ENCODE measurements around the gene ERAP2.
A peak's percentile ranks its signal among the peaks of the same experiment; 100 is the strongest.

Gene ERAP2

DNA sequence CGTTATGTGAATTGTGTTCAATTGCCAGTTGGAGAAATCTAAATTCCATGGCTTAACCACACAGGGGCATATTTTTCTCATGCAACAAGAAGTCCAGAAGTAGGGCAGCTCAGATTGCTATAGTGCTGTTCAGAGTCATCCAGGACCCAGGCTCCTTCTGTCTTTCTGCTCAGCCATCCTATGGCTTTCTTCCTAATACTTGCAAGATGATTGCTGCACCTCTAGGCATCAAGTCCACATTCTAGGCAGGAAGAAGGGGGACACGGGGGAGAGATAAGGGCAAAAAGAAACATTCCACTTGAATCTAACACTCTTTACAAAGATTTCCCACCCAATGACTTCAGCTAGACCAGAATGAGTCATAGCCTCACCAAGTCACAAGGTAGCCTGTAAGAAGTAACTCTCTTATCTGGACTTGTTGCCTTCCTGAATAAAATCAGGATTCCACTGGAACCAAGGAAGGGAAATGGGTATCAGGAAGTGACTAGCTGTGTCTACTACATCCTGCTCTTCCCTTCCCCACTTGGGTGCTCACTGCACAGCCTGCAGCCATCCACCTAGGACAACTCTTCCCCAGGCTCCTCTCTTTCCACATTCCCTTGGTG is 5.3 kb downstream of the ERAP2 start:
- Histone ChIP-seq H3K9me3 (ENCODE audit: insufficient read depth, low read length) (no peaks in the 10 kb centered on the region), H3K4me3 (ENCODE audit: insufficient read length, low read depth) (no peak overlapping the region), H3K4me1 (ENCODE audit: insufficient read depth, insufficient read length) (no peaks in the 10 kb centered on the region), H3K36me3 (ENCODE audit: insufficient read depth, insufficient read length, low read length) (no peaks in the 10 kb centered on the region), H3K9ac (ENCODE audit: insufficient read length, low read depth) (no peak overlapping the region), H3K27me3 (ENCODE audit: insufficient read depth, insufficient read length) (no peaks in the 10 kb centered on the region)
- no peak for DNase-seq (ENCODE audit: low read depth, low spot score)
- TF ChIP-seq YY1 (IDR thresholded peaks at IDR 0.05; ENCODE audit: insufficient read depth, insufficient read length) (no peak), SUZ12 (IDR thresholded peaks at IDR 0.05; ENCODE audit: extremely low read depth, insufficient read depth, insufficient read length) (no peak), ZNF274 (IDR thresholded peaks at IDR 0.05; ENCODE audit: low read depth, low read length) (no peak)

DNA sequence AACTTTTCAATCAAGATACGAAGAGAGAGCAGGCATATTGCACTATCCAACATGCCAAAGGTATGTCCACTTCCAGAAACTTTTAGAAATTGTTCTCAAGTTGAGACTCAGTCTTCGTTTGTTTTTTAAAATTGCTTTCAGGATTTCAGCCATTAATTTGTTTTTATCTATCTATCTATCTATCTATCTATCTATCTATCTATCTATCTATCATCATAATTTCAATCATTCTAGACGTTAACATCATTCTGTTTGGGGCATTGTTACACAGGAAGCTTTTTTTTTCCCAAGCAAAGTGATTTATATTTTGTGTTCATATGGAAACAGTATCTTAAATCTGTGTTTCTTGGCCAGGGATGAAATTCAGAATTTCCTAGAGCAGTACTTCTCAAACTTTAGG is 7.6 kb downstream of the ERAP2 start:
- TF ChIP-seq SUZ12 (IDR thresholded peaks at IDR 0.05; ENCODE audit: extremely low read depth, insufficient read depth, insufficient read length) (no peak), ZNF274 (IDR thresholded peaks at IDR 0.05; ENCODE audit: low read depth, low read length) (no peak)
- Histone ChIP-seq H3K36me3 (ENCODE audit: insufficient read depth, insufficient read length, low read length) (no peaks in the 10 kb centered on the region), H3K4me1 (ENCODE audit: insufficient read depth, insufficient read length) (no peaks in the 10 kb centered on the region), H3K4me3 (ENCODE audit: insufficient read length, low read depth) (no peak overlapping the region), H3K9me3 (ENCODE audit: insufficient read depth, low read length) (no peaks in the 10 kb centered on the region), H3K27me3 (ENCODE audit: insufficient read depth, insufficient read length) (no peaks in the 10 kb centered on the region), H3K9ac (ENCODE audit: insufficient read length, low read depth) (no peak overlapping the region)
- no peak for DNase-seq (ENCODE audit: low read depth, low spot score)

DNA sequence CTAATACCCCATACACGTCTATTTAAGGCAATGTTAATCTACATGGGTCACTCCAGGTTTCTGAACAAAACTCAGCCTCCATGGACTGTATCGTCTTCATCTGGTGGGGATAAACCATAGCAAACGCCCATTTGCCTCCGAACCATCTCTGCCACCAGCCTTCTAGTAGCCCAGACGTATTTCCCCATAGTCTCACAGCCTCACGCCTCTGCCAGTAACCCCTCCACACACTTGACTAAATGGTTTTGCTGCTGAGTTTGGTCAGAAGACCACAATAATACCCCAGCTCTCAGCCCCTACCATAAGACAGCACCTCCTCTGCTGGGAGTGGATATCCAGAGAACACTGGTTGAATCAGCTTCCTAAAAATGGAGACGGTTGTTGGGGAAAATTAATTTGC is 8.7 kb downstream of the ERAP2 start:
- no peaks in the 10 kb centered on the region for H3K27me3 ChIP-seq (ENCODE audit: insufficient read depth, insufficient read length)
- TF ChIP-seq YY1 (IDR thresholded peaks at IDR 0.05; ENCODE audit: insufficient read depth, insufficient read length) (no peak), ZNF274 (IDR thresholded peaks at IDR 0.05; ENCODE audit: low read depth, low read length) (no peak)
- H3K4me3 ChIP-seq (ENCODE audit: insufficient read length, low read depth): no peak overlapping the region
- H3K36me3 ChIP-seq (ENCODE audit: insufficient read depth, insufficient read length, low read length): no peaks in the 10 kb centered on the region
- no peaks in the 10 kb centered on the region for H3K9me3 ChIP-seq (ENCODE audit: insufficient read depth, low read length)
- H3K9ac ChIP-seq (ENCODE audit: insufficient read length, low read depth): no peak overlapping the region
- no peak for DNase-seq (ENCODE audit: low read depth, low spot score)
- H3K4me1 ChIP-seq (ENCODE audit: insufficient read depth, insufficient read length): no peaks in the 10 kb centered on the region

DNA sequence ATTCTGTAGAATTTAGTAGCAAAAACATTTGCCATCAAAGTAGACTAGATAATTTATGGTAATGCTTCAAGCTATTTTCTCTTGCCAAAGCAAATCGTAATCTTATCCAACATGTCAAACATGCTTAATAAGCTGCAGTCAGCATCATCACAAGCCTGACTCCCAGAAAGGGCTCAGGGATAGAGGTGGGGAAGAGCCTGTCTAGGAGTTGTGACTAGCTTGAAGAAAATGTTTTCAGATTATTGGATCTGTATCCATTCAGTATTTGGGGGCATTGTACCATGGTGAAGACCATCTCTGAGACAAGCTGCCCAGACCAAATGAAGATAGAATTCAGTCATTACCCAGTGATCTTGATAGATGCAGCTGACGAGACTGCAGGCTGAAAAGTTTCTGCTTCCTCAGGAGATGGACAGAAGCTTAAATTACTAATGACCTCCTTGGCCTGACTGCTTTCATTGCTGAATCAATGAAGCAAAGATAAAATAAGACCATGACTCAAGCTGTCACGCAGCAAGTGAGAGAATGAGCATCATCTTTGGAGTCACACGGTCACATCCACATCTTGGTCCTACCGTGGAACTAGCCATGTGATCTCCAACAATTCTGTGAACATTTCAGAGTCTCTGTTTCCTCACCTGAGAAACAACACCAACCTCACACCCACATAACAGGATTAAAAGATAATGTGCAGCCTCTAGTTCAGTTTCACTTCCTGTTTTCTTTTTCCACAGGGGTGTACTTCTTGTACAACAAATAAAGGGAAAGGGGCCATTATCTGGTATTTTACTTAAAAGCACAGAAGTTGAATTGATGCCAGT is 9.4 kb downstream of the ERAP2 start:
- H3K36me3 ChIP-seq (ENCODE audit: insufficient read depth, insufficient read length, low read length): no peaks in the 10 kb centered on the region
- no peaks in the 10 kb centered on the region for H3K9me3 ChIP-seq (ENCODE audit: insufficient read depth, low read length)
- H3K4me3 ChIP-seq (ENCODE audit: insufficient read length, low read depth): no peak overlapping the region
- H3K9ac ChIP-seq (ENCODE audit: insufficient read length, low read depth): no peak overlapping the region
- H3K27me3 ChIP-seq (ENCODE audit: insufficient read depth, insufficient read length): no peaks in the 10 kb centered on the region
- TF ChIP-seq SUZ12 (IDR thresholded peaks at IDR 0.05; ENCODE audit: extremely low read depth, insufficient read depth, insufficient read length): no peak
- no peak for TF ChIP-seq YY1 (IDR thresholded peaks at IDR 0.05; ENCODE audit: insufficient read depth, insufficient read length)
- TF ChIP-seq ZNF274 (IDR thresholded peaks at IDR 0.05; ENCODE audit: low read depth, low read length): no peak
- H3K4me1 ChIP-seq (ENCODE audit: insufficient read depth, insufficient read length): no peaks in the 10 kb centered on the region
- no peak for DNase-seq (ENCODE audit: low read depth, low spot score)

DNA sequence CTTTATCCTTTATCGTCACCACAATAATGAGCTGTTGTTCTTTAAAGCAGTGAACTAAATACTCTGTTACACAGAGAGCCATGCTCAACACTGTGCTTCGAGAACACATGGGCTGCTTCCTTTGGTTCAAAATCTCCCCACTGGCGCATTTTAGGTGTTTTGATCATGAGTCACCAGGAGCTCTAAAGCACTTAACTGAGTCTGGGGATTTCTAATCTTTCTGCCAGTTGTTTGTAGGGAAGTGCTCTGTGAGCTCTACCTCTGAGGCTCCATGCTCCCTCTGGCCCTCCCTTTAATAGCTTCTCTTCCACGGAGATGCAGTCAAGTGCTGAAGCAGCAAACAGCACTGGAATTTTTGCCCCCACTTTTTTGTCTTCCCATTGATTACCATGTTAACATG is 17.0 kb downstream of the ERAP2 start:
- TF ChIP-seq YY1 (IDR thresholded peaks at IDR 0.05; ENCODE audit: insufficient read depth, insufficient read length) (no peak), ZNF274 (IDR thresholded peaks at IDR 0.05; ENCODE audit: low read depth, low read length) (no peak), SUZ12 (IDR thresholded peaks at IDR 0.05; ENCODE audit: extremely low read depth, insufficient read depth, insufficient read length) (no peak)
- Histone ChIP-seq H3K9me3 (ENCODE audit: insufficient read depth, low read length) (no peaks in the 10 kb centered on the region), H3K9ac (ENCODE audit: insufficient read length, low read depth) (no peak overlapping the region), H3K36me3 (ENCODE audit: insufficient read depth, insufficient read length, low read length) (no peaks in the 10 kb centered on the region), H3K27me3 (ENCODE audit: insufficient read depth, insufficient read length) (no peaks in the 10 kb centered on the region), H3K4me1 (ENCODE audit: insufficient read depth, insufficient read length) (no peaks in the 10 kb centered on the region), H3K4me3 (ENCODE audit: insufficient read length, low read depth) (no peak overlapping the region)
- DNase-seq (ENCODE audit: low read depth, low spot score): peak; percentile 6

DNA sequence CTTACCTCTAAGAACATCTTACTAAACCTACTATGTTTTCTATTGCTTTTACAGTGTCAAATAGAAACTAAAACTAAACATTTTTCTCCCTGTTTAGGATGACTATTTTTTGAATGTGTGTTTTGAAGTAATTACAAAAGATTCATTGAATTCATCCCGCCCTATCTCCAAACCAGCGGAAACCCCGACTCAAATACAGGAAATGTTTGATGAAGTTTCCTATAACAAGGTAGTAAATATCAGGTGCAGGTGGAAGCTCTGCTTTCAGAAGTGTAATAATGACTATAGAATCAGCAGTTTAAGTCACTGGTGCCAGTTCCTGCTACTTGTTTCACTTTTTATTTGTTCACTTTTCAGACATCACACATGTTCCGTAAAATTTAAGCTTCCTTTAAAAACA is 20.0 kb downstream of the ERAP2 start:
- H3K36me3 ChIP-seq (ENCODE audit: insufficient read depth, insufficient read length, low read length): no peaks in the 10 kb centered on the region

DNA sequence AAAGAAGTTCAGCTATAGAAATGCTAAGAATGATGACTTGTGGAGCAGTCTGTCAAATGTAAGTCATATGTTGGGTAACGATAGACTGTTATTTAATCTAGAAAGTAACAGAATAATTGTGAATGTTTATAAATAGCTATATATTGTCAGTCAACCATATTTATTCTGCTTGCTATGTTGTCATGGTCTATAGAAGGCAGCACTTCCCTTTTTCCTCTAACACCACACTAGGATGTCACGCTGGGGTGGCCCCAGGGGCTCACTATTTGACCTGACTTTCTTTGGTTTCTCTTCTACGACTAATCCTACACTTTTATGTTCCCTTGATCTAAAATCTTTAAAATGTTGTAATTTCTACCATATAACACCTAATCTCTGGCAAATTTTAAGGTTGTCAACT is 20.5 kb downstream of the ERAP2 start:
- Histone ChIP-seq H3K9me3 (ENCODE audit: insufficient read depth, low read length) (no peaks in the 10 kb centered on the region), H3K9ac (ENCODE audit: insufficient read length, low read depth) (no peak overlapping the region), H3K36me3 (ENCODE audit: insufficient read depth, insufficient read length, low read length) (no peaks in the 10 kb centered on the region), H3K27me3 (ENCODE audit: insufficient read depth, insufficient read length) (no peaks in the 10 kb centered on the region), H3K4me3 (ENCODE audit: insufficient read length, low read depth) (no peak overlapping the region), H3K4me1 (ENCODE audit: insufficient read depth, insufficient read length) (no peaks in the 10 kb centered on the region)
- TF ChIP-seq YY1 (IDR thresholded peaks at IDR 0.05; ENCODE audit: insufficient read depth, insufficient read length): no peak
- TF ChIP-seq ZNF274 (IDR thresholded peaks at IDR 0.05; ENCODE audit: low read depth, low read length): no peak
- no peak for TF ChIP-seq SUZ12 (IDR thresholded peaks at IDR 0.05; ENCODE audit: extremely low read depth, insufficient read depth, insufficient read length)
- DNase-seq (ENCODE audit: low read depth, low spot score): no peak

More for the DNA sequence above, 20.0 kb downstream of the ERAP2 start:
- H3K9ac ChIP-seq (ENCODE audit: insufficient read length, low read depth): no peak overlapping the region
- no peaks in the 10 kb centered on the region for H3K27me3 ChIP-seq (ENCODE audit: insufficient read depth, insufficient read length)
- H3K9me3 ChIP-seq (ENCODE audit: insufficient read depth, low read length): no peaks in the 10 kb centered on the region
- TF ChIP-seq ZNF274 (IDR thresholded peaks at IDR 0.05; ENCODE audit: low read depth, low read length) (no peak), YY1 (IDR thresholded peaks at IDR 0.05; ENCODE audit: insufficient read depth, insufficient read length) (no peak), SUZ12 (IDR thresholded peaks at IDR 0.05; ENCODE audit: extremely low read depth, insufficient read depth, insufficient read length) (no peak)
- no peak for DNase-seq (ENCODE audit: low read depth, low spot score)
- no peaks in the 10 kb centered on the region for H3K4me1 ChIP-seq (ENCODE audit: insufficient read depth, insufficient read length)
- H3K4me3 ChIP-seq (ENCODE audit: insufficient read length, low read depth): no peak overlapping the region
